ENCODE data around the gene FAM168A.

Gene FAM168A

DNA sequence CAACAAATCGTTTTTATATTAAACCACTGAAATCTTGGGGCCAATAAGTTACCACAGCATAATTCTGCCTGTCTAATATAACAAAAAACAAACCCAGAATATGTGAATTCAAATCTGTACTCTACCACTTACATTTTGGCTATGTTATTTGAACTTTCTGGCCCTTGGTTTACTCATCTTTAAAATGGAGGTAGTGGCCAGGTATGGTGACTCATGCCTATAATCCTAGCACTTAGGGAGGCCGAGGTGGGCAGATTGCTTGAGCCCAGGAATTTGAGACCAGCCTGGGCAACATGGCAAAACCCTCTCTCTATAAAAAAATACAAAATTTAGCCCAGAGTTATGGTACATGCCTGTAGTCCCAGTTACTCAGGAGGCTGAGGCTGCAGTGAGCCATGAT lies 84.2 kb downstream of the FAM168A start:
- ChIA-PET CTCF (interaction anchor here (1.9 kb wide), 1 partner anchor 35 kb away, joined by 5 read pairs; no protein-coding TSS in a partner anchor), POLR2A (ENCODE audit: low non-redundant PET) (no interaction called here)
- DNase-seq (ENCODE audit: low spot score), result no peak
- H3K27ac ChIP-seq, result no peak overlapping the region
- TF ChIP-seq, protein P1, sequence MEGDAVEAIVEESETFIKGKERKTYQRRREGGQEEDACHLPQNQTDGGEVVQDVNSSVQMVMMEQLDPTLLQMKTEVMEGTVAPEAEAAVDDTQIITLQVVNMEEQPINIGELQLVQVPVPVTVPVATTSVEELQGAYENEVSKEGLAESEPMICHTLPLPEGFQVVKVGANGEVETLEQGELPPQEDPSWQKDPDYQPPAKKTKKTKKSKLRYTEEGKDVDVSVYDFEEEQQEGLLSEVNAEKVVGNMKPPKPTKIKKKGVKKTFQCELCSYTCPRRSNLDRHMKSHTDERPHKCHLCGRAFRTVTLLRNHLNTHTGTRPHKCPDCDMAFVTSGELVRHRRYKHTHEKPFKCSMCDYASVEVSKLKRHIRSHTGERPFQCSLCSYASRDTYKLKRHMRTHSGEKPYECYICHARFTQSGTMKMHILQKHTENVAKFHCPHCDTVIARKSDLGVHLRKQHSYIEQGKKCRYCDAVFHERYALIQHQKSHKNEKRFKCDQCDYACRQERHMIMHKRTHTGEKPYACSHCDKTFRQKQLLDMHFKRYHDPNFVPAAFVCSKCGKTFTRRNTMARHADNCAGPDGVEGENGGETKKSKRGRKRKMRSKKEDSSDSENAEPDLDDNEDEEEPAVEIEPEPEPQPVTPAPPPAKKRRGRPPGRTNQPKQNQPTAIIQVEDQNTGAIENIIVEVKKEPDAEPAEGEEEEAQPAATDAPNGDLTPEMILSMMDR (conservative IDR thresholded peaks at IDR 0.05; ENCODE audit: low read depth), result no peak

DNA sequence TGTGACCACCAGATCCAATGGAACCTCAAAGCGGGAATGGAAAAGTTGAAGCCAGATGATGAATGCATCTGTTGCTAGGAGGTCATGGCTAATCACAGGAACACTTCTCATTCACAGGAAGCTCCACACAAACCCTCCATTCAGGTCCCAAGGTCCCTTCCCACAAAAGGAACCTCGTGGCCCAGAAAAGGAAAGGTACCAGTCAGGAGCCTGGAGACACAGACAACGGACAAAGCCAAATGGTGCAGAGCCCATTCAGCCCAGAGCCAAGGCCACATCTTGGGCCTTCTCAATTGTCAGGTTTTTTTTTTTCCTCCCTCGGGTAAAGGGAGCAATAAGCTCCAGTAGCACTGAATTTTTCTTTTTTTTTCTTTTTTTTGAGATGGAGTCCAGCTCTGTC lies 87.0 kb downstream of the FAM168A start:
- no peak overlapping the region for H3K27ac ChIP-seq
- DNase-seq (ENCODE audit: low spot score), result no peak
- TF ChIP-seq, protein P1 (conservative IDR thresholded peaks at IDR 0.05; ENCODE audit: low read depth), result no peak
- CTCF ChIA-PET, result interaction anchor here (0.7 to 1.1 kb wide), 3 partner anchors 13 to 87 kb away, joined by 3 to 4 read pairs (median 3); partner anchors contain the start of gene FAM168A
- POLR2A ChIA-PET (ENCODE audit: low non-redundant PET), result no interaction called here

DNA sequence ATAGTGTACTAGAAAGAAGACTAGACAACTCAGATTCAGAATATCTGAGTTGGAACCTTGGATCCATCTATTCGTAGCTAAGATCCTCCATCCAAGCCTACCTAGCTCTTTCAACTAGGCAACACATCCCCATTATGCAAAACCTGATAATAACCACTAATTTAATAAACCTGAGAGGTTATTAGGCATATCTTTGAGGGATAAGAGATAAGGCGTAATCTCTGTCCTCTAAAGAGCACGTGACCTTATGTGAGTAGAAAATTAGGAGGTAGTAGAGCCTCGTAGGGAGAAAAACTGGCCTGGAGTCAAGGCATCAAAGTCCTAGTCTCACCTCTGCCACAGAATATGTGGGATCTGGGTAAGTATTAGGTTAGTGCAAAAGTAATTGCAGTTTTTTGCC lies 87.8 kb downstream of the FAM168A start:
- no peak for DNase-seq (ENCODE audit: low spot score)
- ChIA-PET CTCF (interaction anchor here (0.7 kb wide), 1 partner anchor 88 kb away, joined by 3 read pairs; the partner anchor contains the start of gene FAM168A), POLR2A (ENCODE audit: low non-redundant PET) (no interaction called here)
- TF ChIP-seq, protein P1 (conservative IDR thresholded peaks at IDR 0.05; ENCODE audit: low read depth), result no peak
- no peak overlapping the region for H3K27ac ChIP-seq

DNA sequence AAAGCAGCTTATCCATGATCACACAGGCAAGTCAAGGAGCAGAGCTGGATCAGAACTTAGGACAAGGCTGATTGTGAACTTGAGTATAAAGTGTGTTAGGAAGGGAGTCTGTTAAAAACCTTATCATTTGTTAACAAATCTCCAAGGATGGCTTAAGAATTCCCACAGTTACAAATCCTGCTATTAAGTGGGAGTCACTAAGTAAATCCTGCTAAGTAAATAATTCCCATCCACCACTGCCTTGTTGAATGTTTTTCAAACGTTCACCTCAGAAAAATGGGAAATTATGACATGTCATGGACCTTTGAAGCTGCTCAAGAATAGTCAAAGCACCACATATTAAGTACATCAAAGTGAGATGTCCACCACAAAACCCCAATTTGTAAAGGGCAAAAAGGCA lies 88.7 kb downstream of the FAM168A start:
- no peak overlapping the region for H3K27ac ChIP-seq
- DNase-seq (ENCODE audit: low spot score), result no peak
- POLR2A ChIA-PET (ENCODE audit: low non-redundant PET), result no interaction called here
- TF ChIP-seq, protein P1 (conservative IDR thresholded peaks at IDR 0.05; ENCODE audit: low read depth), result no peak
- CTCF ChIA-PET, result no interaction called here

DNA sequence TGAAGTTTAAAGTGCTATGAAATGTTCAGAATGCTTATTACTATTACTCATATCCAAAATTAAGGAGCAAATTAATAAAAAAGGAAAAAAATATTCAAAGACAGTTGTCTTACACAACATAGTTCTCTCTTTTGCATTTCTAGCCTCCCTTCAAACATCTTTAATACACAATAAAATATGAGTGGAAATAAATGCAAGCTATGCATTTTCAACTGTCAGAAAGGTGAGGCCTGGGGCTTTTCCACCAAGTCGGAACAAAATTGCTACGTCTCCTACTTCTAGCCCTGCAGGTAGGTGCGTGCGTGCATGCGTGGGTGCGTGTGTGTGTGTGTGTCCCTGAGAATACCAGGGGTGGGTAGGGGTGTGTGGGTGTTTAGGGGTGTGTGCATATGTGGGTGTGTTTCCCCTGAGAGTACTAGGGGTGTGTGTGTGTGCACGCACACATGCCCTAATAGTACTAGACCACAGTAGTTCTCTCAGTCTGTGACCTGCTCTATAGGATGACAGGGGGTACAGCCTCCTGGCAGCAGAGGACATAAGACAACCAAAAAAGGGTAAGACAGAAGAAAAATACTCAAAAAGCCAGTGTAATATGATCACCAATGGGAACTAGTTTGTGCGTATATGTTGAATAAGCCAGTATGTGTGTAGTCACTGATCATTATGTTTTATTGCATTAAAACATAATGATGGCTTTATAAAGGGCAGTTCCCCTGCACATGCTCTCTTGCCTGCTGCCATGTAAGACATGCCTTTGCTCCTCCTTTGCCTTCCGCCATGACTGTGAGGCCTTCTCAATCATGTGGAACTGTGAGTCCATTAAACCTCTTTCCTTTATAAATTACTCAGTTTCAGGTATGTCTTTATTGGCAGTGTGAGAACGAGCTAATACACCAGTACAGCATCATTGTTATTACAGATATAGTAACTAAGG lies 89.4 kb downstream of the FAM168A start:
- ChIA-PET CTCF (interaction anchor here (0.7 kb wide), 1 partner anchor 188 kb away, joined by 3 read pairs; no protein-coding TSS in a partner anchor), POLR2A (ENCODE audit: low non-redundant PET) (no interaction called here)
- no peak for DNase-seq (ENCODE audit: low spot score)
- TF ChIP-seq, protein P1 (conservative IDR thresholded peaks at IDR 0.05; ENCODE audit: low read depth), result no peak
- H3K27ac ChIP-seq, result no peak overlapping the region

DNA sequence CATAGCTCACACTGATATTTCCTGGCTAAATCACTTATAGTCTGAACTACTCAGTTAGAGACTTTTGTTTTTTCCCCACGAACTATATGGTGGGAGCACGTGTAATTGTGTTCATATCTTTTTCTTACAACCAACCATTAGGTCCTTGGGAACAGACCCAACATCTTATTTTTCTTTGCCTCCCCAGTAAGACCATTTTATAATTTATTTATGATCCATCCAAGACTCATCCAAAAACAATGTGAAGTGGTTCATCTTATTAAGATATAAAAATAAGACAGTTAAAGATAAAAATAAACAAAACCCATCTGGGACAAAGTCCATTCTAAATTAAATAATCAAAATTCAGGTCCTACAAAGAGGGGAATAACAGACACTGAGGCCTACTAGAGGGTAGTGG lies 90.8 kb downstream of the FAM168A start:
- ChIA-PET POLR2A (ENCODE audit: low non-redundant PET) (no interaction called here), CTCF (interaction anchor here (0.5 to 0.6 kb wide), 2 partner anchors 12 to 97 kb away, joined by 3 read pairs; no protein-coding TSS in a partner anchor)
- TF ChIP-seq, protein P1 (conservative IDR thresholded peaks at IDR 0.05; ENCODE audit: low read depth), result no peak
- no peak for DNase-seq (ENCODE audit: low spot score)
- H3K27ac ChIP-seq, result no peak overlapping the region
